Esophagus muscularis mucosa (tissue), 4 donors: ENCODE results near the gene RNU5B-1. TPM values are rescaled to one million over a fixed set of nuclear protein-coding genes. Genes with fewer than 3 reads are reported as not detected.

Source experiments
- DNase-seq: peaks from one replicate; pipeline ENCODE4 v3.0.0-alpha.2; 2017; ENCODE audit errors: extremely low spot score
- H3K27ac ChIP-seq, 4 donors: fragments of 200-600 bp; sonication (generic); replicated peaks in 1 of 4; 1 replicate in 3 of 4; 2 replicates in 1 of 4; pipeline ENCODE4 v1.5.1; 2016 to 2019; ENCODE audit warnings: mild to moderate bottlenecking in 1 of 4
- H3K27me3 ChIP-seq, 4 donors: fragments of 200-600 bp; sonication (generic); one replicate each; pipeline versions ENCODE4 v1.5.1 to v1.6.0; 2016 to 2019
- H3K36me3 ChIP-seq, 4 donors: fragments of 200-600 bp; sonication (generic); one replicate each; pipeline ENCODE4 v1.5.1; 2016 to 2019
- H3K4me1 ChIP-seq, 4 donors: fragments of 200-600 bp; sonication (generic); one replicate each; pipeline ENCODE4 v1.5.1; 2016 to 2019
- H3K4me3 ChIP-seq, 4 donors: fragments of 200-600 bp; sonication (generic); 1 replicate in 2 of 4; 2 replicates in 2 of 4; pipeline ENCODE4 v1.5.1; 2016 to 2019; ENCODE audit warnings: mild to moderate bottlenecking in 4 of 4, moderate library complexity in 1 of 4
- H3K9me3 ChIP-seq, 4 donors: fragments of 200-600 bp; sonication (generic); 1 replicate in 3 of 4; 2 replicates in 1 of 4; pipeline ENCODE4 v1.5.1; 2016 to 2019
- EP300 ChIP-seq: sonication (generic); formaldehyde crosslinking; IDR thresholded peaks from one replicate; pipeline ENCODE4 v1.6.1; 2017; ENCODE audit warnings: antibody characterized with exemption
- POLR2A ChIP-seq: fragments of 450-650 bp; IDR thresholded peaks from one replicate; pipeline ENCODE4 v1.6.1; 2017; ENCODE audit warnings: antibody characterized with exemption, moderate library complexity, mild to moderate bottlenecking, low read depth
- POLR2AphosphoS5 ChIP-seq, 2 donors: sonication (generic); formaldehyde crosslinking; IDR thresholded peaks; one replicate each; pipeline ENCODE4 v1.6.1; 2017; ENCODE audit warnings: antibody characterized with exemption in 2 of 2
- WGBS: methylation state at CpG from one replicate; pipeline ENCODE4 v1.1.5; 2018; 5-methylcytosine and 5-hydroxymethylcytosine counted together
- intact Hi-C: fragments of 100-400 bp; cut with DNase I; formaldehyde crosslinking; loops from one replicate; pipeline ENCODE4 v1.15.1; 2023
- total RNA-seq, 4 donors: library from RNA; depleted of rRNA; stranded (reverse); fragments of >200 nt; gene quantifications; one replicate each; pipeline versions ENCODE4 v1.1.0 to v1.2.1, GENCODE V29; 2016
- TF ChIP-seq, protein P1 (sequence below), 3 experiments: fragments of 200-600 bp in 2 of 3; fragments of 450-650 bp in 1 of 3; sonication (generic) in 2 of 3; IDR thresholded peaks; one replicate each; pipeline ENCODE4 v1.5.1; 2017 to 2019; ENCODE audit warnings: antibody characterized with exemption in 3 of 3, mild to moderate bottlenecking in 2 of 3, moderate library complexity in 1 of 3

Gene RNU5B-1
- total RNA-seq, 4 donors from 2014 or later, result not detected

DNA sequence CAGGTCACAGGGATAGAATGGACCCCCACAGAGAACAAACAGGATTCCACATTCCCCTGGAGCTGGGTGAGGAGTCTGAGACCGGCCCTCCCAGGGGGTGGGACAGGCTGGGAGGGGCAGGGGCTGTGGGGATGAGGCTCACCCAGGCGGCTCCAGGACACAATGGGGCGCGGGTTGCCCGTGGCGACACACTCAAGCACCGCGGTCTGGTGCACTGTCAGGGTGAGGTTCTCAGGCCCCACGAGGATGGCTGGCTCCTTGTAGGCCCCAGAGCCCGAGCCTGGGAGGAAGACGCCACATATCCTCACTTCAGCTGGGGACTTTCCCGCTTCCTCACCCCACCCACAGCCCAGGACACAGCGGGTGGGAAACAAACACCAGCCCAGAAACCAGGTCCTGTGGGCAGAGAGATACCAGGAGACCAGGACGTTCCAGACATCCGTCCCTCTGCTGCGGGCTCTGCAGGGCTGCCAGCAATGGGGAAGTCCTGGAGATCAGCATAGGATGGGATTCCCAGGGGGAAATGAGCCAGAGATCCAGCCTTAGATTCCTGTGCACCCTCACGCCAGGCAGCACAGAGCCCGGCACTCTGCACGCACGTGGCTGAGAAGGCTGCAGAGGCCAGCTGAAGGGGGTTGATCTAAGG lies 30.2 kb downstream of the RNU5B-1 start:
- DNase-seq, result no peak
- 98% methylated on average over 6 of the region's 20 CpGs for WGBS
- Histone ChIP-seq H3K27me3 (peaks cover 0 to 24% (median 0%) of the 10 kb centered on the region in 4 donors), H3K36me3 (no peaks in the 10 kb centered on the region), H3K9me3 (no peaks in the 10 kb centered on the region), H3K4me3 (no peak overlapping the region), H3K4me1 (no peaks in the 10 kb centered on the region), H3K27ac (no peak overlapping the region)
- TF ChIP-seq POLR2AphosphoS5 (IDR thresholded peaks at IDR 0.05) (no peak), POLR2A (no peak), EP300 (no peak)
- TF ChIP-seq, protein P1, sequence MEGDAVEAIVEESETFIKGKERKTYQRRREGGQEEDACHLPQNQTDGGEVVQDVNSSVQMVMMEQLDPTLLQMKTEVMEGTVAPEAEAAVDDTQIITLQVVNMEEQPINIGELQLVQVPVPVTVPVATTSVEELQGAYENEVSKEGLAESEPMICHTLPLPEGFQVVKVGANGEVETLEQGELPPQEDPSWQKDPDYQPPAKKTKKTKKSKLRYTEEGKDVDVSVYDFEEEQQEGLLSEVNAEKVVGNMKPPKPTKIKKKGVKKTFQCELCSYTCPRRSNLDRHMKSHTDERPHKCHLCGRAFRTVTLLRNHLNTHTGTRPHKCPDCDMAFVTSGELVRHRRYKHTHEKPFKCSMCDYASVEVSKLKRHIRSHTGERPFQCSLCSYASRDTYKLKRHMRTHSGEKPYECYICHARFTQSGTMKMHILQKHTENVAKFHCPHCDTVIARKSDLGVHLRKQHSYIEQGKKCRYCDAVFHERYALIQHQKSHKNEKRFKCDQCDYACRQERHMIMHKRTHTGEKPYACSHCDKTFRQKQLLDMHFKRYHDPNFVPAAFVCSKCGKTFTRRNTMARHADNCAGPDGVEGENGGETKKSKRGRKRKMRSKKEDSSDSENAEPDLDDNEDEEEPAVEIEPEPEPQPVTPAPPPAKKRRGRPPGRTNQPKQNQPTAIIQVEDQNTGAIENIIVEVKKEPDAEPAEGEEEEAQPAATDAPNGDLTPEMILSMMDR (IDR thresholded peaks at IDR 0.05), result no peak
- intact Hi-C loops, result no loop called here

DNA sequence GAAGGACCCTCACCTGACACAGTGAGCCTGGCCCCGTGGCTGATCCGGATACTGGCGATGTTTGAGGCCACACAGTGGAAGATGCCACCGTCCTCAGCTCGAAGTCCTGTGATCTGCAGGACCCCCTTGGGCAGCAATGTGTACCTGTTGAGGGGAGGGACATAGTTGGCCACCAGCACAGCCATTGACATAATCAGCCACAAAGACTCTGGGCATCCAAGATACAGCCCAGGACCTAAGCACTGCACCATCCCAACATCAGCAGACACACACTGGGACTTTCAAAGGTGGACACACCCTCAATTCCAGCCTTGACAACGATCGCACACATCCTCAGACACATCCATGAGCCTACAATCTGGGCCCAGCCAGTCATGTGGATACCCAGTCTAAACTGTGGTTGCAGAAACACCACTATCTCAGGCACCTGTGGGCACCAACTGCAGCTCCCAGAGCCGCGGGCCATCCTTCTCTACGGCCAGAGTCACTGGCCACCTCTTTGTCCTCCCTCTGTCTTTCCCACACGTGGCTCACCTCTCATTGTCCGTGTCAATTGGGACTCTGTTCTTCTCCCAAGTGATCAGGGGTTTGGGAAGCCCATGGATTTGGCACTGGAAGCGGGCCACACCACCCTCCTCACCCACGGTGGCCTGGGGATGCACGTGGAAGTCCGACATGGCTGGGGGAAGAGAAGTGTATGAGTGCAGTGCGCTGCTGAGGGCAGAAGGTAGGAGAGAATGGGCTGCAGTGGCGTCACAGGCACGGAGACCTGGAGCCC lies 31.0 kb downstream of the RNU5B-1 start:
- no peaks in the 10 kb centered on the region for H3K9me3 ChIP-seq
- H3K4me3 ChIP-seq, result no peak overlapping the region
- H3K27ac ChIP-seq, result no peak overlapping the region
- 94% methylated on average over 18 of the region's 19 CpGs for WGBS
- intact Hi-C loops, result no loop called here
- no peaks in the 10 kb centered on the region for H3K36me3 ChIP-seq
- no peak for DNase-seq
- H3K4me1 ChIP-seq, result no peaks in the 10 kb centered on the region
- no peak for TF ChIP-seq EP300
- TF ChIP-seq, protein P1 (IDR thresholded peaks at IDR 0.05), result no peak
- no peak for TF ChIP-seq POLR2AphosphoS5 (IDR thresholded peaks at IDR 0.05)
- no peak for TF ChIP-seq POLR2A
- peaks cover 0 to 24% (median 0%) of the 10 kb centered on the region in 4 donors for H3K27me3 ChIP-seq

DNA sequence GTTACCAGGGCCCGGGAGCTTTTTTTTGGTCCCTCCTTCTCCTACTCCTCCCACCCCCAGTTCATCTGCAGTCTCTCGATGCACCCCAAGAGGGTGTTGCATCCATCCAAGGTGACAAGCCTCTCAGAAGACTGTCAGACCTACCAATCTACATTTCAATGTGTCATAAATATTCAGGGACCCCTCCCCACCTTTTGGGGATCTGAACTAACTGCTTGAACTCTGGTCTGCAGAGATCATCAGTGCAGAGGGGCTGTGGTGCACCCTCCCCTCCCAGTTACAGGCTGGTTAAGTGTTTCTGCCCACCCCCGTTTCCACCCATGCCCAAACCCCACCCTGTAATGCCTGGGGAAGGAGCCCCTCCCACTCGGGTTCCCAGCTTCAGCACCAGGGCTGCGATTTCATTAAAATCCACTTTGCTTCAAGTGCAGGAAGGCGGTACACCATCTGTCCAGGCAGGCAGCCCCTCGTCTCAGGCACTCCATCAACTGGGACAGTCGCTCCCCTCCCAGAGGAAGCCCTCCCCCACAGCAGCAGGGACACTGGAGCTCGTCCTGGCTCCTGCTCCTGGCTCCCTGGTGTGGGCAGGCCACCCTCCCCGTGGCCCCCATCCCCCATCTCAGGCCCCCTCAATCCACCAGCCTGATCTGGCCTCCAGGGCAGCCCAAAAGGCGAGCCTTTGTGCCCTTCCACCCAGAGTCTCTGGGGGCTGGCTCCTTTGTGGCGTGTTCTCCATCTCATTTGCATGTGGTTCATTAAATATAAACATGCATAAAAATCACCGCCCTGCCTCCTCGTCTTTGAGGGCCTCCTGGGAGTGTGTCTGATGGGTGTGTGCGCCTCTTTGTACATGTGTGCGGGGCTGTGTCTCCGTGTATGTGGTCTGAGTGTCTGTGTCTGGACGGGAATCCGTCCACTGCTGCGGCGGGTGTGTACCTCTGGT lies 32.3 kb downstream of the RNU5B-1 start:
- no peak for TF ChIP-seq POLR2A
- TF ChIP-seq, protein P1 (IDR thresholded peaks at IDR 0.05), result no peak
- TF ChIP-seq POLR2AphosphoS5 (IDR thresholded peaks at IDR 0.05), result no peak
- no peak for TF ChIP-seq EP300
- DNase-seq, result no peak
- intact Hi-C loops, result no loop called here

DNA sequence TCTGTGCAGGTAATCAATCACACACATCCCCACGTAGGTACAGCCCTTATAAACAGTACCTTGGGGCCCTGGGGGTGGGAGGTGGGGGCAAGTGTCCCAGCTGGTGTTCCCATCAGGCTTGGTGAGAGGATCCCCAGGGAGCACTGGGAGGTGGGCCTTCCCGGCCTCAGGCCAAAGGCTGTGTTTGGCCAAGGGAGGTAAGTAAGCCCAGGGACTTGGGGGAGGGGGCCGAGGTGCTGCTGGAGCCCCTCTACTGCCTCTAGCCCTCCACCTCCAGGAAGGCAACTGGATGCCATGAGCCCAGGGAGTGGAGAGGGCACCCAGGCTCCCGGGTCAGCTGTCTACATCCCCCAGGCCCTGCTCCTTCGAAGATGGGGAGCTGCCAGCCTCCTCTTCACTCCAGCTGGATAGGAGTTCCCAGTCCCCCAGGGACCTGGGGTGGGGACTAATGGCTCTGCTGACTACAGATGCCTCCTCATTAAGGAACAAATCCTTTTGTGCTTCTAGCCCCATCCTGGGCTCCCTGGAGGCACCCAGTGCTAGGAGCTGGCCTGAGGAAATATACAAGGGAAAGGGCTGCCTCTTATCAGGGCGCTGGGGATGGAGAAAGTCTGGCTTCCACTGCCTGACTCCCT lies 33.1 kb downstream of the RNU5B-1 start:
- Histone ChIP-seq H3K27ac (no peak overlapping the region), H3K27me3 (peaks cover 0 to 24% (median 0%) of the 10 kb centered on the region in 4 donors), H3K4me1 (no peaks in the 10 kb centered on the region), H3K4me3 (no peak overlapping the region), H3K9me3 (no peaks in the 10 kb centered on the region), H3K36me3 (no peaks in the 10 kb centered on the region)
- 74% methylated on average over 3 of the region's 6 CpGs for WGBS
- intact Hi-C loops, result no loop called here
- DNase-seq, result no peak
- TF ChIP-seq POLR2AphosphoS5 (IDR thresholded peaks at IDR 0.05) (no peak), POLR2A (no peak), EP300 (no peak)
- TF ChIP-seq, protein P1 (IDR thresholded peaks at IDR 0.05), result no peak

More for the DNA sequence above, 32.3 kb downstream of the RNU5B-1 start:
- Histone ChIP-seq H3K9me3 (no peaks in the 10 kb centered on the region), H3K27me3 (peaks cover 0 to 24% (median 0%) of the 10 kb centered on the region in 4 donors), H3K4me1 (no peaks in the 10 kb centered on the region), H3K4me3 (no peak overlapping the region), H3K36me3 (no peaks in the 10 kb centered on the region), H3K27ac (no peak overlapping the region)
- WGBS, result 62% methylated on average over 14 of the region's 21 CpGs
